WI38 (cell line): ENCODE results near the gene CNOT2.

ENCODE experiments used
- H3K4me3 ChIP-seq: 2 replicates; pipeline ENCODE4 v1.5.1; 2011; ENCODE audit warnings: low read depth, mild to moderate bottlenecking, control low read depth, low read length
- CTCF ChIP-seq: IDR thresholded peaks from 2 replicates; pipeline ENCODE4 v1.5.1; 2012; ENCODE audit warnings: low read depth, mild to moderate bottlenecking, control low read depth, low read length

The CNOT2 gene

GRCh38 chr12:70260646-70261045 is 17.4 kb downstream of the CNOT2 start:
- H3K4me3 ChIP-seq, result no peak overlapping the region
- TF ChIP-seq CTCF, result no peak

GRCh38 chr12:70264067-70264867 is 21.0 kb downstream of the CNOT2 start:
- no peak overlapping the region for H3K4me3 ChIP-seq
- TF ChIP-seq CTCF, result no peak

- no peak overlapping the region for H3K4me3 ChIP-seq
- no peak for TF ChIP-seq CTCF
Measured at GRCh38 chr12:70265132-70265531, 21.9 kb downstream of the CNOT2 start.

GRCh38 chr12:70267550-70267949 is 24.3 kb downstream of the CNOT2 start:
- no peak for TF ChIP-seq CTCF

GRCh38 chr12:70268972-70269371 is 25.7 kb downstream of the CNOT2 start:
- no peak overlapping the region for H3K4me3 ChIP-seq
- TF ChIP-seq CTCF, result no peak

More at GRCh38 chr12:70267550-70267949, 24.3 kb downstream of the CNOT2 start:
- H3K4me3 ChIP-seq, result no peak overlapping the region

GRCh38 chr12:70270108-70270507 is 26.9 kb downstream of the CNOT2 start:
- no peak overlapping the region for H3K4me3 ChIP-seq
- TF ChIP-seq CTCF, result no peak

- no peak overlapping the region for H3K4me3 ChIP-seq
- no peak for TF ChIP-seq CTCF
Measured at GRCh38 chr12:70271025-70271424, 27.8 kb downstream of the CNOT2 start.
